ENCODE results near the gene GLI1. TPM values are rescaled to one million over a fixed set of nuclear protein-coding genes. Genes with fewer than 3 reads are reported as not detected.

Gene GLI1
- total RNA-seq, 1 donor from 2014 or later = 5.8 TPM

- no peaks in the 10 kb centered on the region for H3K27me3 ChIP-seq (ENCODE audit: insufficient read depth, low read length)
- Mint-ChIP-seq H3K9me3 (ENCODE audit: unreplicated experiment) (no peaks in the 10 kb centered on the region), H3K27me3 (ENCODE audit: low read depth, unreplicated experiment) (no peaks in the 10 kb centered on the region), H3K27ac (ENCODE audit: unreplicated experiment) (no peak overlapping the region), H3K36me3 (ENCODE audit: low read depth, unreplicated experiment) (peaks cover 2% of the 10 kb centered on the region), H3K4me1 (ENCODE audit: low read depth, unreplicated experiment) (no peaks in the 10 kb centered on the region), H3K4me3 (ENCODE audit: unreplicated experiment) (no peak overlapping the region)
- no peak overlapping the region for H3K4me2 ChIP-seq (ENCODE audit: low read length)
- H3K9me3 ChIP-seq (ENCODE audit: insufficient read depth, low read depth, low read length) = no peaks in the 10 kb centered on the region
- no peak overlapping the region for H2AFZ ChIP-seq (ENCODE audit: low read depth, low read length)
- FAIRE-seq = no peak
- H4K20me1 ChIP-seq (ENCODE audit: insufficient read depth, low read length) = peaks cover 28% of the 10 kb centered on the region
- H3K4me1 ChIP-seq (ENCODE audit: insufficient read depth, low read length) = no peaks in the 10 kb centered on the region
- TF ChIP-seq, protein P1, sequence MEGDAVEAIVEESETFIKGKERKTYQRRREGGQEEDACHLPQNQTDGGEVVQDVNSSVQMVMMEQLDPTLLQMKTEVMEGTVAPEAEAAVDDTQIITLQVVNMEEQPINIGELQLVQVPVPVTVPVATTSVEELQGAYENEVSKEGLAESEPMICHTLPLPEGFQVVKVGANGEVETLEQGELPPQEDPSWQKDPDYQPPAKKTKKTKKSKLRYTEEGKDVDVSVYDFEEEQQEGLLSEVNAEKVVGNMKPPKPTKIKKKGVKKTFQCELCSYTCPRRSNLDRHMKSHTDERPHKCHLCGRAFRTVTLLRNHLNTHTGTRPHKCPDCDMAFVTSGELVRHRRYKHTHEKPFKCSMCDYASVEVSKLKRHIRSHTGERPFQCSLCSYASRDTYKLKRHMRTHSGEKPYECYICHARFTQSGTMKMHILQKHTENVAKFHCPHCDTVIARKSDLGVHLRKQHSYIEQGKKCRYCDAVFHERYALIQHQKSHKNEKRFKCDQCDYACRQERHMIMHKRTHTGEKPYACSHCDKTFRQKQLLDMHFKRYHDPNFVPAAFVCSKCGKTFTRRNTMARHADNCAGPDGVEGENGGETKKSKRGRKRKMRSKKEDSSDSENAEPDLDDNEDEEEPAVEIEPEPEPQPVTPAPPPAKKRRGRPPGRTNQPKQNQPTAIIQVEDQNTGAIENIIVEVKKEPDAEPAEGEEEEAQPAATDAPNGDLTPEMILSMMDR (IDR thresholded peaks at IDR 0.05; ENCODE audit: insufficient read depth, low read depth, low read length) = no peak
- no peak for TF ChIP-seq EZH2 (IDR thresholded peaks at IDR 0.05; ENCODE audit: insufficient read depth, low read length)
- DNase-seq (ENCODE audit: low read depth) = no peak
- H3K36me3 ChIP-seq (ENCODE audit: insufficient read depth, low read length) = no peaks in the 10 kb centered on the region
- no peak overlapping the region for H3K27ac ChIP-seq (ENCODE audit: low read depth, low read length)
- no peak overlapping the region for H3K9ac ChIP-seq (ENCODE audit: low read length)
- H3K4me3 ChIP-seq (ENCODE audit: insufficient read depth, low read depth, low read length) = no peak overlapping the region
- peaks cover 68% of the 10 kb centered on the region for H3K79me2 ChIP-seq (ENCODE audit: insufficient read depth, low read length)
These were observed 44.5 kb upstream of the GLI1 start for GRCh38 chr12:57415088-57415487.

- Mint-ChIP-seq H3K27ac (ENCODE audit: unreplicated experiment) (no peak overlapping the region), H3K36me3 (ENCODE audit: low read depth, unreplicated experiment) (peaks cover 2% of the 10 kb centered on the region), H3K4me1 (ENCODE audit: low read depth, unreplicated experiment) (no peaks in the 10 kb centered on the region), H3K27me3 (ENCODE audit: low read depth, unreplicated experiment) (no peaks in the 10 kb centered on the region), H3K4me3 (ENCODE audit: unreplicated experiment) (no peak overlapping the region), H3K9me3 (ENCODE audit: unreplicated experiment) (no peaks in the 10 kb centered on the region)
- no peak overlapping the region for H3K4me2 ChIP-seq (ENCODE audit: low read length)
- no peak overlapping the region for H3K27ac ChIP-seq (ENCODE audit: low read depth, low read length)
- no peaks in the 10 kb centered on the region for H3K4me1 ChIP-seq (ENCODE audit: insufficient read depth, low read length)
- H3K9me3 ChIP-seq (ENCODE audit: insufficient read depth, low read depth, low read length) = no peaks in the 10 kb centered on the region
- H3K36me3 ChIP-seq (ENCODE audit: insufficient read depth, low read length) = no peaks in the 10 kb centered on the region
- H3K4me3 ChIP-seq (ENCODE audit: insufficient read depth, low read depth, low read length) = no peak overlapping the region
- FAIRE-seq (no peak), DNase-seq (ENCODE audit: low read depth) (peak; percentile 10)
- TF ChIP-seq, protein P1 (IDR thresholded peaks at IDR 0.05; ENCODE audit: insufficient read depth, low read depth, low read length) = no peak
- no peak for TF ChIP-seq EZH2 (IDR thresholded peaks at IDR 0.05; ENCODE audit: insufficient read depth, low read length)
- no peak overlapping the region for H2AFZ ChIP-seq (ENCODE audit: low read depth, low read length)
- H3K9ac ChIP-seq (ENCODE audit: low read length) = no peak overlapping the region
- H3K27me3 ChIP-seq (ENCODE audit: insufficient read depth, low read length) = no peaks in the 10 kb centered on the region
- peaks cover 24% of the 10 kb centered on the region for H4K20me1 ChIP-seq (ENCODE audit: insufficient read depth, low read length)
- peaks cover 58% of the 10 kb centered on the region for H3K79me2 ChIP-seq (ENCODE audit: insufficient read depth, low read length)
These were observed 43.3 kb upstream of the GLI1 start for GRCh38 chr12:57416039-57416996.

DNA sequence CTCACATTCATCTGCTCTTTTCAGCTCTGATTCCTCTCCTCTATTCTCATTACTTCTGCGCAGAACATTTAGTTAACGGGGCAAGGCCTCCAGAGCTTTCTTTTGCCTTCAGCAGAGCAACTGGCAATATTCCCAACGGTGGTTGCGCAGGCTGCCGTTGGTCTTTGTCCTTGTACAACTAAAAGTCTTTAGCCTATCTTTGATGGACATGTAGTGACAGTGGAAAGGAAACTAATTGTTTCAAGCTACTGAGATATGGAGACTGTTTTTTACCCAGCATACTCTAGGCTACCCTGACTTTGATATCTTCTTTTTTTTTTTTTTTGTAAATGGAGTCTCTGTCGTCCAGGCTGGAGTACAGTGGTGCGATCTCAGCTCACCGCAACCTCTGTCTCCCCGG lies 41.3 kb upstream of the GLI1 start:
- no peak overlapping the region for H3K4me2 ChIP-seq (ENCODE audit: low read length)
- H3K4me1 ChIP-seq (ENCODE audit: insufficient read depth, low read length) = no peaks in the 10 kb centered on the region
- no peaks in the 10 kb centered on the region for H3K9me3 ChIP-seq (ENCODE audit: insufficient read depth, low read depth, low read length)
- no peak overlapping the region for H3K27ac Mint-ChIP-seq (ENCODE audit: unreplicated experiment)
- no peaks in the 10 kb centered on the region for H3K27me3 ChIP-seq (ENCODE audit: insufficient read depth, low read length)
- DNase-seq (ENCODE audit: low read depth) = no peak
- TF ChIP-seq, protein P1 (IDR thresholded peaks at IDR 0.05; ENCODE audit: insufficient read depth, low read depth, low read length) = no peak
- no peak for TF ChIP-seq EZH2 (IDR thresholded peaks at IDR 0.05; ENCODE audit: insufficient read depth, low read length)
- no peak overlapping the region for H3K27ac ChIP-seq (ENCODE audit: low read depth, low read length)
- H3K9ac ChIP-seq (ENCODE audit: low read length) = no peak overlapping the region
- H3K27me3 Mint-ChIP-seq (ENCODE audit: low read depth, unreplicated experiment) = no peaks in the 10 kb centered on the region
- H3K79me2 ChIP-seq (ENCODE audit: insufficient read depth, low read length) = peaks cover 57% of the 10 kb centered on the region
- H3K36me3 Mint-ChIP-seq (ENCODE audit: low read depth, unreplicated experiment) = peaks cover 5% of the 10 kb centered on the region
- H3K4me1 Mint-ChIP-seq (ENCODE audit: low read depth, unreplicated experiment) = no peaks in the 10 kb centered on the region
- FAIRE-seq = no peak
- H3K4me3 ChIP-seq (ENCODE audit: insufficient read depth, low read depth, low read length) = no peak overlapping the region
- no peak overlapping the region for H2AFZ ChIP-seq (ENCODE audit: low read depth, low read length)
- H3K9me3 Mint-ChIP-seq (ENCODE audit: unreplicated experiment) = no peaks in the 10 kb centered on the region
- peaks cover 22% of the 10 kb centered on the region for H4K20me1 ChIP-seq (ENCODE audit: insufficient read depth, low read length)
- H3K4me3 Mint-ChIP-seq (ENCODE audit: unreplicated experiment) = no peak overlapping the region
- H3K36me3 ChIP-seq (ENCODE audit: insufficient read depth, low read length) = peaks cover 2% of the 10 kb centered on the region

Measured in astrocyte (in vitro differentiated cells and primary cell).